CD14-positive monocyte (primary cell): ENCODE measurements around the gene EPHA3. TPM values are rescaled to one million over a fixed set of nuclear protein-coding genes. Genes with fewer than 3 reads are reported as not detected.

ENCODE experiments used
- DNase-seq, 3 donors: peaks; one replicate each; pipeline ENCODE4 v3.0.0-alpha.2; 2011 to 2022
- H2AFZ ChIP-seq: 2 replicates; pipeline ENCODE4 v1.6.0; 2012; ENCODE audit warnings: mild to moderate bottlenecking, low read depth, low read length, inconsistent platforms; ENCODE audit not compliant: insufficient read depth, poor library complexity, severe bottlenecking
- H3K27ac ChIP-seq, 2 donors: 1 replicate in 1 of 2; 2 replicates in 1 of 2; pipeline ENCODE4 v1.5.1; 2012 to 2013; ENCODE audit warnings: low read length in 2 of 2, control low read depth in 1 of 2, inconsistent platforms in 1 of 2, low read depth in 1 of 2, mild to moderate bottlenecking in 1 of 2
- H3K27me3 ChIP-seq, 2 donors: one replicate each; pipeline versions ENCODE4 v1.6.0 to v1.6.1; 2011 to 2013; ENCODE audit warnings: low read length in 2 of 2; ENCODE audit not compliant: control insufficient read depth in 2 of 2, insufficient read depth in 2 of 2
- H3K36me3 ChIP-seq, 2 donors: replicated peaks in 1 of 2; 1 replicate in 1 of 2; 2 replicates in 1 of 2; pipeline versions ENCODE4 v1.5.1 to v1.6.1; 2012 to 2013; ENCODE audit warnings: low read length in 2 of 2, control low read depth in 1 of 2, inconsistent platforms in 1 of 2, mild to moderate bottlenecking in 1 of 2; ENCODE audit not compliant: insufficient read depth in 2 of 2, control insufficient read depth in 1 of 2
- H3K4me1 ChIP-seq, 2 donors: 1 replicate in 1 of 2; 2 replicates in 1 of 2; pipeline versions ENCODE4 v1.5.1 to v1.6.1; 2012 to 2013; ENCODE audit warnings: low read length in 2 of 2, control low read depth in 1 of 2, inconsistent platforms in 1 of 2, mild to moderate bottlenecking in 1 of 2, moderate library complexity in 1 of 2; ENCODE audit not compliant: insufficient read depth in 2 of 2, control insufficient read depth in 1 of 2
- H3K4me2 ChIP-seq: replicated peaks from 2 replicates; pipeline ENCODE3; 2012; ENCODE audit warnings: low read length, moderate library complexity, mild to moderate bottlenecking; ENCODE audit not compliant: poor library complexity, severe bottlenecking; ENCODE audit errors: extremely low read depth
- H3K4me3 ChIP-seq, 3 experiments: fragments of 200-600 bp in 1 of 3; sonication (generic) in 1 of 3; replicated peaks in 1 of 3; 1 replicate in 2 of 3; 2 replicates in 1 of 3; pipeline ENCODE4 v1.5.1; 2011 to 2013; ENCODE audit warnings: low read length in 3 of 3, mild to moderate bottlenecking in 3 of 3, control low read depth in 2 of 3, low read depth in 2 of 3, inconsistent platforms in 1 of 3, moderate library complexity in 1 of 3
- H3K79me2 ChIP-seq: 2 replicates; pipeline ENCODE4 v1.6.0; 2012; ENCODE audit warnings: mild to moderate bottlenecking, control low read depth, inconsistent platforms, low read length, moderate library complexity; ENCODE audit not compliant: insufficient read depth
- H3K9ac ChIP-seq: 2 replicates; pipeline ENCODE4 v1.6.0; 2017; ENCODE audit warnings: low read length, mild to moderate bottlenecking; ENCODE audit not compliant: insufficient read depth, poor library complexity, severe bottlenecking
- H3K9me3 ChIP-seq, 2 donors: replicated peaks in 1 of 2; 1 replicate in 1 of 2; 2 replicates in 1 of 2; pipeline versions ENCODE4 v1.5.1 to v1.6.1; 2012 to 2013; ENCODE audit warnings: low read length in 2 of 2, control low read depth in 1 of 2; ENCODE audit not compliant: control insufficient read depth in 1 of 2, insufficient read depth in 1 of 2
- H4K20me1 ChIP-seq: 2 replicates; pipeline ENCODE4 v1.6.0; 2012; ENCODE audit warnings: mild to moderate bottlenecking, low read length, control low read depth, moderate library complexity; ENCODE audit not compliant: insufficient read depth
- H3K27ac Mint-ChIP-seq, 7 donors: one replicate each; pipeline ENCODE4 v1.8.0; 2020; ENCODE audit warnings: mild to moderate bottlenecking in 7 of 7, mixed read lengths in 7 of 7, moderate library complexity in 6 of 7, inconsistent platforms in 2 of 7
- H3K27me3 Mint-ChIP-seq, 3 donors: one replicate each; pipeline ENCODE4 v1.8.0; 2021 to 2022; ENCODE audit warnings: low read depth in 3 of 3, mild to moderate bottlenecking in 3 of 3, mixed read lengths in 3 of 3, moderate library complexity in 3 of 3, inconsistent platforms in 1 of 3
- H3K36me3 Mint-ChIP-seq, 2 donors: one replicate each; pipeline ENCODE4 v1.8.0; 2020; ENCODE audit warnings: mixed read lengths in 2 of 2, inconsistent platforms in 1 of 2, mild to moderate bottlenecking in 1 of 2
- H3K4me1 Mint-ChIP-seq: one replicate; pipeline ENCODE4 v1.8.0; 2020; ENCODE audit warnings: mild to moderate bottlenecking, mixed read lengths
- H3K4me3 Mint-ChIP-seq, 2 donors: one replicate each; pipeline ENCODE4 v1.8.0; 2020; ENCODE audit warnings: mild to moderate bottlenecking in 2 of 2, mixed read lengths in 2 of 2, moderate library complexity in 1 of 2
- H3K9me3 Mint-ChIP-seq, 7 donors: one replicate each; pipeline ENCODE4 v1.8.0; 2020 to 2022; ENCODE audit warnings: mixed read lengths in 7 of 7, mild to moderate bottlenecking in 6 of 7, moderate library complexity in 6 of 7, inconsistent platforms in 2 of 7
- CTCF ChIP-seq: fragments of 200-600 bp; IDR thresholded peaks from one replicate; pipeline ENCODE4 v1.8.0; 2022; ENCODE audit warnings: antibody characterized with exemption, mild to moderate bottlenecking
- WGBS: methylation state at CpG from one replicate; pipeline ENCODE4 v1.1.5; 2013; ENCODE audit warnings: missing lambda C conversion rate; ENCODE audit not compliant: insufficient coverage; 5-methylcytosine and 5-hydroxymethylcytosine counted together
- intact Hi-C, 2 donors: fragments of 100-400 bp; cut with micrococcal nuclease; formaldehyde crosslinking; loops; one replicate each; pipeline versions ENCODE4 v1.15.0 to v1.15.1; 2023
- polyA plus RNA-seq, 3 donors: library from polyadenylated mRNA; depleted of rRNA in 1 of 3; unstranded in 2 of 3; stranded (reverse) in 1 of 3; fragments of 300-500 nt in 2 of 3; fragments of >200 nt in 1 of 3; fragmentation: Illumina TruSeq in 2 of 3; gene quantifications; 1 replicate in 2 of 3; 2 replicates in 1 of 3; pipeline ENCODE4 v1.2.3, GENCODE V29; 2012 to 2021

Gene EPHA3
- polyA plus RNA-seq, 3 donors: not detected

- Histone ChIP-seq H3K27ac (no peak overlapping the region), H3K4me3 (no peak overlapping the region), H3K9ac (no peak overlapping the region), H2AFZ (no peak overlapping the region), H3K36me3 (no peaks in the 10 kb centered on the region), H3K9me3 (no peaks in the 10 kb centered on the region), H4K20me1 (no peaks in the 10 kb centered on the region), H3K79me2 (no peaks in the 10 kb centered on the region), H3K4me2 (no peak overlapping the region), H3K27me3 (peaks cover 0 to 2% of the 10 kb centered on the region in 2 donors), H3K4me1 (no peaks in the 10 kb centered on the region)
- WGBS: 57% methylated on average over 1 of the region's 3 CpGs
- Mint-ChIP-seq H3K4me3 (no peak overlapping the region), H3K27ac (no peak overlapping the region), H3K9me3 (no peaks in the 10 kb centered on the region), H3K36me3 (no peaks in the 10 kb centered on the region), H3K4me1 (no peaks in the 10 kb centered on the region), H3K27me3 (peaks cover 0 to 7% (median 2%) of the 10 kb centered on the region in 3 donors)
- TF ChIP-seq CTCF: no peak
- no peak for DNase-seq
- intact Hi-C loops: no loop called here
Measured at GRCh38 chr3:89098173-89098572, 9.2 kb upstream of the EPHA3 start.

- intact Hi-C loops: no loop called here
- Mint-ChIP-seq H3K27ac (no peak overlapping the region), H3K4me1 (no peaks in the 10 kb centered on the region), H3K4me3 (no peak overlapping the region), H3K27me3 (peaks cover 0 to 7% (median 2%) of the 10 kb centered on the region in 3 donors), H3K36me3 (no peaks in the 10 kb centered on the region), H3K9me3 (no peaks in the 10 kb centered on the region)
- Histone ChIP-seq H3K27me3 (peaks cover 0 to 2% of the 10 kb centered on the region in 2 donors), H3K9me3 (no peaks in the 10 kb centered on the region), H2AFZ (no peak overlapping the region), H4K20me1 (no peaks in the 10 kb centered on the region), H3K9ac (no peak overlapping the region), H3K79me2 (no peaks in the 10 kb centered on the region), H3K36me3 (no peaks in the 10 kb centered on the region), H3K4me3 (no peak overlapping the region), H3K4me2 (no peak overlapping the region), H3K4me1 (peaks cover under 1 to 1% of the 10 kb centered on the region in 2 donors), H3K27ac (no peak overlapping the region)
- WGBS: no CpG with 5 or more reads among the region's 8 CpGs
- peak; percentile 93 for TF ChIP-seq CTCF
- DNase-seq: peak in 2 of 3 donors; percentile 20 to 21
Measured at GRCh38 chr3:89098964-89099585, 8.3 kb upstream of the EPHA3 start.
